HS-27A (cell line): ENCODE results near the gene OTOGL.

Experiments
- DNase-seq: peaks from one replicate; pipeline ENCODE4 v3.0.0-alpha.2; 2012; ENCODE audit warnings: low read depth, missing footprints

OTOGL gene

GRCh38 chr12:80373666-80374065 is 274.3 kb downstream of the OTOGL start:
- DNase-seq = no peak

- no peak for DNase-seq
Measured at GRCh38 chr12:80374615-80375014, 275.3 kb downstream of the OTOGL start.

GRCh38 chr12:80377140-80377794 is 277.9 kb downstream of the OTOGL start:
- no peak for DNase-seq

- DNase-seq = no peak
Measured at GRCh38 chr12:80381121-80381520, 281.8 kb downstream of the OTOGL start.

- no peak for DNase-seq
Measured at GRCh38 chr12:80382254-80382653, 282.9 kb downstream of the OTOGL start.

GRCh38 chr12:80400571-80400991 is 301.2 kb downstream of the OTOGL start:
- no peak for DNase-seq

- DNase-seq = no peak
Measured at GRCh38 chr12:80401191-80401590, 301.9 kb downstream of the OTOGL start.

- DNase-seq = no peak
Measured at GRCh38 chr12:80404629-80405028, 305.3 kb downstream of the OTOGL start.

GRCh38 chr12:80406253-80406652 is 306.9 kb downstream of the OTOGL start:
- no peak for DNase-seq

- no peak for DNase-seq
Measured at GRCh38 chr12:80411787-80412186, 312.4 kb downstream of the OTOGL start.

- DNase-seq = no peak
Measured at GRCh38 chr12:80412343-80412953, 313.1 kb downstream of the OTOGL start.

GRCh38 chr12:80413462-80413861 is 314.1 kb downstream of the OTOGL start:
- DNase-seq = no peak

- no peak for DNase-seq
Measured at GRCh38 chr12:80415466-80415865, 316.1 kb downstream of the OTOGL start.

- DNase-seq = no peak
Measured at GRCh38 chr12:80419644-80420043, 320.3 kb downstream of the OTOGL start.

GRCh38 chr12:80420075-80420474 is 320.7 kb downstream of the OTOGL start:
- DNase-seq = no peak

GRCh38 chr12:80422550-80422949 is 323.2 kb downstream of the OTOGL start:
- DNase-seq = no peak
